ENCODE results near the gene ZNF331.

The ZNF331 gene

GRCh38 chr19:53577968-53578367, 40.0 kb downstream of the ZNF331 start:
- DNase-seq: no peak

GRCh38 chr19:53579518-53579917, 41.6 kb downstream of the ZNF331 start:
- DNase-seq: no peak

- no peak for DNase-seq
These were observed 43.2 kb downstream of the ZNF331 start for GRCh38 chr19:53580871-53581835.

GRCh38 chr19:53581871-53582279, 43.9 kb downstream of the ZNF331 start:
- DNase-seq: no peak

- no peak for DNase-seq
These were observed 45.2 kb downstream of the ZNF331 start for GRCh38 chr19:53583181-53583580.

GRCh38 chr19:53586277-53586691, 48.3 kb downstream of the ZNF331 start:
- no peak for DNase-seq

- DNase-seq: no peak
These were observed 57.0 kb downstream of the ZNF331 start for GRCh38 chr19:53594811-53595509.

- no peak for DNase-seq
These were observed 57.5 kb downstream of the ZNF331 start for GRCh38 chr19:53595510-53595867.

- no peak for DNase-seq
These were observed 58.1 kb downstream of the ZNF331 start for GRCh38 chr19:53596056-53596455.

GRCh38 chr19:53597023-53597422, 59.1 kb downstream of the ZNF331 start:
- no peak for DNase-seq

- no peak for DNase-seq
These were observed 60.4 kb downstream of the ZNF331 start for GRCh38 chr19:53598361-53598760.

- no peak for DNase-seq
These were observed 62.3 kb downstream of the ZNF331 start for GRCh38 chr19:53600217-53600616.

- no peak for DNase-seq
These were observed 68.1 kb downstream of the ZNF331 start for GRCh38 chr19:53606031-53606430.

- DNase-seq: no peak
These were observed 70.4 kb downstream of the ZNF331 start for GRCh38 chr19:53608381-53608780.

- DNase-seq: no peak
These were observed 75.0 kb downstream of the ZNF331 start for GRCh38 chr19:53612762-53613526.

GRCh38 chr19:53621885-53622740, 84.2 kb downstream of the ZNF331 start:
- DNase-seq: no peak

- no peak for DNase-seq
These were observed 87.0 kb downstream of the ZNF331 start for GRCh38 chr19:53624771-53625545.

GRCh38 chr19:53626486-53626885, 88.5 kb downstream of the ZNF331 start:
- DNase-seq: no peak

- DNase-seq: no peak
These were observed 89.0 kb downstream of the ZNF331 start for GRCh38 chr19:53626976-53627375.

All from activated CD8-positive, alpha-beta memory T cell treated with anti-CD3 and anti-CD28 coated beads, Interleukin-2, amount 50 U/mL, for 48 hours (primary cell).